ENCODE data around the gene NFU1. TPM values are rescaled to one million over a fixed set of nuclear protein-coding genes. Genes with fewer than 3 reads are reported as not detected.

NFU1 gene
- total and polyA plus RNA-seq, 2 experiments from 2014 or later, result 39.9 to 102 TPM

- no peak for TF ChIP-seq ZNF462 (CRISPR knock-in tag; IDR thresholded peaks at IDR 0.05)
These were observed 64.5 kb downstream of the NFU1 start (continued) for GRCh38 chr2:69372767-69373166.

GRCh38 chr2:69369802-69370201 is 67.4 kb downstream of the NFU1 start:
- Histone ChIP-seq H3K9me2 (ENCODE audit: insufficient read depth) (no peaks in the 10 kb centered on the region), H3K79me2 (replicated peaks; ENCODE audit: insufficient read depth) (peaks cover 15% of the 10 kb centered on the region), H3F3A (replicated peaks; ENCODE audit: low read depth) (no peaks in the 10 kb centered on the region), H3K27ac (ENCODE audit: low read depth) (0 out of 2 replicates have a peak overlapping the region, but pooled peaks have one; percentile 4), H3K4me3 (no peak overlapping the region), H3K27me3 (ENCODE audit: insufficient read depth) (no peaks in the 10 kb centered on the region), H3K4me1 (ENCODE audit: insufficient read depth) (0 out of 2 replicates have a peak, but pooled peaks cover 3% of the 10 kb centered on the region), H3K4me2 (no peak overlapping the region), H2AFZ (no peak overlapping the region), H4K20me1 (replicated peaks; ENCODE audit: insufficient read depth) (no peaks in the 10 kb centered on the region; the same call in 1 of the 2 replicates), H3K36me3 (ENCODE audit: insufficient read depth) (peaks cover 31% of the 10 kb centered on the region; the same call in 1 of the 2 replicates)
- Mint-ChIP-seq H3K4me3 (no peak overlapping the region), H3K4me1 (peaks cover 5% of the 10 kb centered on the region; the same call in 2 of the 3 replicates), H3K9me3 (no peaks in the 10 kb centered on the region), H3K27ac (peak overlapping the region; percentile 36; the same call in 1 of the 2 replicates), H3K27me3 (ENCODE audit: insufficient read depth, low read depth, poor library complexity) (no peaks in the 10 kb centered on the region), H3K36me3 (ENCODE audit: low read depth) (peaks cover 59% of the 10 kb centered on the region)
- no peak for ATAC-seq
- DNase-seq (ENCODE audit: low spot score), result no peak
- TF ChIP-seq CREB1 (CRISPR knock-in tag; IDR thresholded peaks at IDR 0.05; ENCODE audit: low read depth) (no peak), ETS1 (IDR thresholded peaks at IDR 0.05) (no peak), STAT1 (IDR thresholded peaks at IDR 0.05; ENCODE audit: unreplicated experiment) (no peak), POLR2AphosphoS5 (IDR thresholded peaks at IDR 0.05; ENCODE audit: low read depth) (no peak), ZNF331 (CRISPR knock-in tag; IDR thresholded peaks at IDR 0.05; ENCODE audit: low read depth) (no peak), NANOG (IDR thresholded peaks at IDR 0.05; ENCODE audit: borderline replicate concordance) (no peak), ZNF462 (CRISPR knock-in tag; IDR thresholded peaks at IDR 0.05) (no peak), EZH2 (IDR thresholded peaks at IDR 0.05; ENCODE audit: low read depth, unreplicated experiment) (no peak)

All from GM23338 (cell line).